Right lobe of liver (tissue), 6 donors: ENCODE results near the gene ARHGAP22. TPM values are rescaled to one million over a fixed set of nuclear protein-coding genes. Genes with fewer than 3 reads are reported as not detected.
A peak's percentile ranks its signal among the peaks of the same experiment; 100 is the strongest.

Experiments used
- ATAC-seq, 4 donors: fragments of 200-7000 bp; cut with Tn5 transposase; one replicate each; pipeline ENCODE4 v1.9.1; 2020; ENCODE audit warnings: mild to moderate bottlenecking in 4 of 4, moderate library complexity in 4 of 4
- DNase-seq, 3 donors: peaks; one replicate each; pipeline ENCODE4 v3.0.0-alpha.2; 2020
- H3K27ac ChIP-seq, 3 donors: fragments of 200-600 bp; one replicate each; pipeline ENCODE4 v1.8.0; 2022
- H3K27me3 ChIP-seq, 2 donors: fragments of 200-600 bp; one replicate each; pipeline ENCODE4 v1.8.0; 2022
- H3K36me3 ChIP-seq, 4 donors: fragments of 200-600 bp; sonication (generic) in 1 of 4; one replicate each; pipeline versions ENCODE4 v1.5.1 to v1.8.0; 2017 to 2022; ENCODE audit warnings: control low read depth in 1 of 4
- H3K4me1 ChIP-seq, 4 donors: fragments of 200-600 bp; sonication (generic) in 1 of 4; one replicate each; pipeline versions ENCODE4 v1.5.1 to v1.8.0; 2017 to 2022; ENCODE audit warnings: control low read depth in 1 of 4
- H3K4me3 ChIP-seq, 3 donors: fragments of 200-600 bp; one replicate each; pipeline ENCODE4 v1.8.0; 2022
- H3K9me3 ChIP-seq, 4 donors: fragments of 200-600 bp; sonication (generic) in 1 of 4; one replicate each; pipeline versions ENCODE4 v1.5.1 to v1.8.0; 2017 to 2022; ENCODE audit warnings: control low read depth in 1 of 4
- POLR2A ChIP-seq: fragments of 450-650 bp; IDR thresholded peaks from one replicate; pipeline ENCODE4 v1.6.1; 2017; ENCODE audit warnings: antibody characterized with exemption, mild to moderate bottlenecking
- WGBS: methylation state at CpG from one replicate; pipeline ENCODE4 v1.1.6; 2018; ENCODE audit warnings: low coverage, low lambda C conversion rate; ENCODE audit not compliant: insufficient coverage; ENCODE audit errors: missing lambda C conversion rate; 5-methylcytosine and 5-hydroxymethylcytosine counted together
- intact Hi-C, 2 donors: fragments of 100-400 bp; cut with DNase I; formaldehyde crosslinking; loops; one replicate each; pipeline versions ENCODE4 v1.11.2 to v1.14.1; 2022
- total RNA-seq, 6 experiments: library from RNA; depleted of rRNA in 2 of 6; stranded (reverse); fragments of >200 nt in 2 of 6; fragmentation: NEBNext Ultra II Directional in 3 of 6; extraction: Animal tissue kit (Norgen Biotek cat#: 25700) in 3 of 6; gene quantifications; one replicate each; pipeline versions ENCODE4 v1.1.0 to v1.2.4, GENCODE V29; 2016 to 2023
- TF ChIP-seq, protein P1 (sequence below), 4 donors: fragments of 200-600 bp in 3 of 4; fragments of 450-650 bp in 1 of 4; IDR thresholded peaks; one replicate each; pipeline versions ENCODE4 v1.5.1 to v1.8.0; 2016 to 2022; ENCODE audit warnings: antibody characterized with exemption in 4 of 4, mild to moderate bottlenecking in 2 of 4
- donor health status: DM: no; HTN: yes; CAD: no.
- donor health status: DM: no; HTN: no; CAD: no.
- donor health status: DM: no; HTN: no; CAD: no.
- donor health status: DM: no; HTN: yes; CAD: no.
- donor health status: DM: no; HTN: yes; CAD: no.

Gene ARHGAP22
- total RNA-seq, 6 experiments from 2014 or later: 0.22 to 3.6 (median 0.64) TPM

DNA sequence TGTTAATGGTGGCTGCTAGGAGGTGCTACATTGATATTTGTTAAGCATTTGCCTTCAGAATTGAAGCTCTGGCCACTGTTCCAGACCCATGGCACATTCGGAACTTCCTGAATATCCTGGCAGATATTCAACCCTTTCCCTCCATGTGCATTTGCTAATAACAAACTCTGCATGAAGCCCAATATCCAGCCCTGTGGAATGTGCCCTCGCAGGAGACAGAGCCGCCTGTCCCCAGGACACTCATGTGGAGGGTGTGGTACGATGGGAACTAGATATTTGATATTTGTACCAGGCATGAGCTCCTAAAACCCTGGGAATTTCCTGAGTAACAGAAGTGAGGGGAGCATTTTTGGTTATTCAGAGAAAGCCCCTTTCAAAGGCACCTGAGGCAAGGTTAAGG, 21.6 kb upstream of the ARHGAP22 start:
- Histone ChIP-seq H3K4me3 (no peak overlapping the region), H3K9me3 (no peaks in the 10 kb centered on the region), H3K36me3 (no peaks in the 10 kb centered on the region), H3K27me3 (no peaks in the 10 kb centered on the region), H3K27ac (no peak overlapping the region), H3K4me1 (no peaks in the 10 kb centered on the region)
- no peak for ATAC-seq
- TF ChIP-seq, protein P1, sequence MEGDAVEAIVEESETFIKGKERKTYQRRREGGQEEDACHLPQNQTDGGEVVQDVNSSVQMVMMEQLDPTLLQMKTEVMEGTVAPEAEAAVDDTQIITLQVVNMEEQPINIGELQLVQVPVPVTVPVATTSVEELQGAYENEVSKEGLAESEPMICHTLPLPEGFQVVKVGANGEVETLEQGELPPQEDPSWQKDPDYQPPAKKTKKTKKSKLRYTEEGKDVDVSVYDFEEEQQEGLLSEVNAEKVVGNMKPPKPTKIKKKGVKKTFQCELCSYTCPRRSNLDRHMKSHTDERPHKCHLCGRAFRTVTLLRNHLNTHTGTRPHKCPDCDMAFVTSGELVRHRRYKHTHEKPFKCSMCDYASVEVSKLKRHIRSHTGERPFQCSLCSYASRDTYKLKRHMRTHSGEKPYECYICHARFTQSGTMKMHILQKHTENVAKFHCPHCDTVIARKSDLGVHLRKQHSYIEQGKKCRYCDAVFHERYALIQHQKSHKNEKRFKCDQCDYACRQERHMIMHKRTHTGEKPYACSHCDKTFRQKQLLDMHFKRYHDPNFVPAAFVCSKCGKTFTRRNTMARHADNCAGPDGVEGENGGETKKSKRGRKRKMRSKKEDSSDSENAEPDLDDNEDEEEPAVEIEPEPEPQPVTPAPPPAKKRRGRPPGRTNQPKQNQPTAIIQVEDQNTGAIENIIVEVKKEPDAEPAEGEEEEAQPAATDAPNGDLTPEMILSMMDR (IDR thresholded peaks at IDR 0.05): no peak
- TF ChIP-seq POLR2A: no peak
- intact Hi-C loops: no loop called here
- 64% methylated on average over 4 of the region's 4 CpGs for WGBS
- DNase-seq: no peak

DNA sequence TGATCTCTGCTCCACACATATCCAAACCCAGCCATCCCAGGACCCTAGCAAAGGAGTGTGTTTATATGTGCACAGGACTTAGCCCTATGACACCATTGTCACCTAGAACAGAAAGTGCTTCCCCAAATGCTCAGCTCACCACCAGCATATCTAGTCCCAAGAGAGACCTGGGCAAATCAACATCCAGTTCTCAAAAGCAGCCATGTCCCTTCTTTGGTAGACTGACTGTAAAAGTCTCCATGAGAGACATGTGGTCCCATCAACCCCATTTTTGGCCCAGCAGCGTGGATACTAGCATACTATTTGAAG, 20.9 kb upstream of the ARHGAP22 start:
- intact Hi-C loops: no loop called here
- Histone ChIP-seq H3K4me3 (no peak overlapping the region), H3K9me3 (no peaks in the 10 kb centered on the region), H3K27me3 (no peaks in the 10 kb centered on the region), H3K27ac (no peak overlapping the region), H3K36me3 (no peaks in the 10 kb centered on the region), H3K4me1 (no peaks in the 10 kb centered on the region)
- WGBS: 50% methylated on average over 1 of the region's 1 CpG
- ATAC-seq (no peak), DNase-seq (no peak)
- TF ChIP-seq POLR2A: no peak
- TF ChIP-seq, protein P1 (IDR thresholded peaks at IDR 0.05): no peak

DNA sequence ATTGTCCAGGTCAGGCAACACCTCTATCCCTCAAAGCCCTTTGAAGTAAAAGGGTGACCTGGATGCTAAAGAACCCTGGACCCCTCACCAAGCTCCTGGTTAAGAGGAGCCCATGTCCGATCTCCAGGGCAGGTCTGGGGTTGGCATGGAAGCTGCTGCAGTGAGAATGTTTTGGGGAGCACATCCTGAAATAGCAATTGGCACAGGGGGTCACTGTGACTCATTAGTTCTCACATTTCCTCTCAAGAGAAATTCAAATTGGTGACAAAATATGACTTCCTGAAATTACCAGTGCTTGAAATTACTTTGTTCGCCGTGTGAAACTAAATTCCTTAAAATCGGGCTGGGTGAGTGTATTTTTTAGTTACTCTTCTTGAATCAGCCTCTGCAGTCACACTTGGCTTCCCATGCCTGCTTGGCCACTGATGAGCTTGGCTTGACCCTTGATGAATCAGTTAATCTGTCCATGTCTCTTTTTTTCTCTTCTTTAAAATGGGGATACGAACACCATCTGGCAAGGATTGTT, 18.8 kb upstream of the ARHGAP22 start:
- intact Hi-C loops: no loop called here
- Histone ChIP-seq H3K4me3 (no peak overlapping the region), H3K27me3 (no peaks in the 10 kb centered on the region), H3K36me3 (no peaks in the 10 kb centered on the region), H3K9me3 (no peaks in the 10 kb centered on the region), H3K27ac (no peak overlapping the region), H3K4me1 (no peaks in the 10 kb centered on the region)
- WGBS: 58% methylated on average over 5 of the region's 5 CpGs
- TF ChIP-seq, protein P1 (IDR thresholded peaks at IDR 0.05): no peak
- no peak for TF ChIP-seq POLR2A
- peak in 1 of 4 donors; percentile 25 for ATAC-seq
- DNase-seq: no peak

DNA sequence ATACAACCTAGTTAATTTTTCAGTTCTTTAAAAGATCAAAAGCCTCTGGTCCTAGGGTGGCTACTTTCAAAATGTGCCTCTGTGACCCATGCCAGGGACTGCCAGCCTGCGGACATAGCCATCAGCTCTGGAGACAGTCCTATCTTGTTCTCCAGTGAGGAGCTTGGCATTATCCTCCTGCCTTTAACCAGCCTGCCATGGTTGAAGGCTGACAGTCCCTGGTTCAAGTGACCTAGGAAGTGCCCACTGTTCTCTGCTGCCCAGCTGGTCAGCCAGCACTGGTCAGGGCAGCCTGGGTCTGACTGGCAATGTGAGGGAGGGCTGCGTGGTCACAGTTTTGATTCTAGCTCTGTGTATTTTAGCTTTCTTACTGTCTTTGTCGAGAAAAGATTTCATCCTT, 18.1 kb upstream of the ARHGAP22 start:
- ATAC-seq (no peak), DNase-seq (no peak)
- H3K4me1 ChIP-seq: no peaks in the 10 kb centered on the region
- TF ChIP-seq, protein P1 (IDR thresholded peaks at IDR 0.05): no peak
- TF ChIP-seq POLR2A: no peak
- H3K4me3 ChIP-seq: no peak overlapping the region
- intact Hi-C loops: no loop called here
- no peaks in the 10 kb centered on the region for H3K36me3 ChIP-seq
- WGBS: 70% methylated on average over 2 of the region's 3 CpGs
- H3K27me3 ChIP-seq: no peaks in the 10 kb centered on the region
- H3K9me3 ChIP-seq: no peaks in the 10 kb centered on the region
- H3K27ac ChIP-seq: no peak overlapping the region

DNA sequence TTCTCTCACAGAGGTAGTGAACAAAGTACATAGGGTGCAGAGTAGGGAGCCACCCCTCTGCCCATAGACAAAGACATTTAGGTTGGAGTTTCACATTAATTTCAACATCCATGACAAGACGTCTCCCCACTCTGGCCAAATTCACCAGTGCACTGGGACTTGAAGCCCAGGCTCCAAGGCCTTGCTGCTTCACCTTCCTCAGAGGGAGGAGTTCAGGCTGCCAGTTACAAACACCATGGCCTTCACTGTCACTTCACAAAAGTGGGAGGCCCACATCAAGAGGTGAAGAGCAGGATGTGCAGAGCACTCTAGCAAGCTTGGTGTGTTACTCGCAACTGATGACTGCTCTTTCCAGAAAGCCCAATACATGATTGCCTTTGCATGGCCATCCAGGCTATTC, 15.8 kb upstream of the ARHGAP22 start:
- ATAC-seq: no peak
- TF ChIP-seq, protein P1 (IDR thresholded peaks at IDR 0.05): no peak
- TF ChIP-seq POLR2A: no peak
- Histone ChIP-seq H3K27ac (no peak overlapping the region), H3K4me3 (no peak overlapping the region), H3K27me3 (no peaks in the 10 kb centered on the region), H3K9me3 (no peaks in the 10 kb centered on the region), H3K4me1 (no peaks in the 10 kb centered on the region), H3K36me3 (no peaks in the 10 kb centered on the region)
- no peak for DNase-seq
- 70% methylated on average over 2 of the region's 2 CpGs for WGBS
- intact Hi-C loops: no loop called here
